Measurements from ENCODE around the gene TNFSF4.
"Not testable (repeated sequence)": the region's sequence is repeated elsewhere in the genome, so short reads cannot be mapped to it uniquely, and the experiment has no call there.

The TNFSF4 gene

GRCh38 chr1:173171152-173171551 lies 36.0 kb downstream of the TNFSF4 start:
- DNase-seq (ENCODE audit: low read depth in 1 of 2, low spot score in 1 of 2): no peak
- in situ Hi-C loops (cut with HindIII; ENCODE audit: low pct_unique_long_range_greater_than_20kb, low sequenced_read_pairs): no loop called here
- no peak for TF ChIP-seq JUND (IDR thresholded peaks at IDR 0.05; ENCODE audit: low read depth)

- DNase-seq (ENCODE audit: low read depth in 1 of 2, low spot score in 1 of 2): no peak
- no peak for TF ChIP-seq JUND (IDR thresholded peaks at IDR 0.05; ENCODE audit: low read depth)
- in situ Hi-C loops (cut with HindIII; ENCODE audit: low pct_unique_long_range_greater_than_20kb, low sequenced_read_pairs): no loop called here
Measured at GRCh38 chr1:173168941-173169340, 38.2 kb downstream of the TNFSF4 start.

GRCh38 chr1:173164686-173165085 lies 42.4 kb downstream of the TNFSF4 start:
- DNase-seq (ENCODE audit: low read depth in 1 of 2, low spot score in 1 of 2): no peak
- TF ChIP-seq JUND (IDR thresholded peaks at IDR 0.05; ENCODE audit: low read depth): no peak
- in situ Hi-C loops (cut with HindIII; ENCODE audit: low pct_unique_long_range_greater_than_20kb, low sequenced_read_pairs): no loop called here

GRCh38 chr1:173164178-173164577 lies 43.0 kb downstream of the TNFSF4 start:
- DNase-seq (ENCODE audit: low read depth in 1 of 2, low spot score in 1 of 2): no peak
- TF ChIP-seq JUND (IDR thresholded peaks at IDR 0.05; ENCODE audit: low read depth): no peak
- in situ Hi-C loops (cut with HindIII; ENCODE audit: low pct_unique_long_range_greater_than_20kb, low sequenced_read_pairs): no loop called here

GRCh38 chr1:173163222-173163621 lies 43.9 kb downstream of the TNFSF4 start:
- in situ Hi-C loops (cut with HindIII; ENCODE audit: low pct_unique_long_range_greater_than_20kb, low sequenced_read_pairs): no loop called here
- DNase-seq (ENCODE audit: low read depth in 1 of 2, low spot score in 1 of 2): no peak
- no peak for TF ChIP-seq JUND (IDR thresholded peaks at IDR 0.05; ENCODE audit: low read depth)

GRCh38 chr1:173162601-173163000 lies 44.5 kb downstream of the TNFSF4 start:
- no peak for DNase-seq (ENCODE audit: low read depth in 1 of 2, low spot score in 1 of 2)
- in situ Hi-C loops (cut with HindIII; ENCODE audit: low pct_unique_long_range_greater_than_20kb, low sequenced_read_pairs): no loop called here
- no peak for TF ChIP-seq JUND (IDR thresholded peaks at IDR 0.05; ENCODE audit: low read depth)

GRCh38 chr1:173161510-173162221 lies 45.5 kb downstream of the TNFSF4 start:
- in situ Hi-C loops (cut with HindIII; ENCODE audit: low pct_unique_long_range_greater_than_20kb, low sequenced_read_pairs): no loop called here
- DNase-seq (ENCODE audit: low read depth in 1 of 2, low spot score in 1 of 2): no peak
- TF ChIP-seq JUND (IDR thresholded peaks at IDR 0.05; ENCODE audit: low read depth): no peak

- in situ Hi-C loops (cut with HindIII; ENCODE audit: low pct_unique_long_range_greater_than_20kb, low sequenced_read_pairs); DNase-seq (ENCODE audit: low read depth in 1 of 2, low spot score in 1 of 2): not testable (repeated sequence)
Measured at GRCh38 chr1:173153964-173154363, 53.2 kb downstream of the TNFSF4 start.

- in situ Hi-C loops (cut with HindIII; ENCODE audit: low pct_unique_long_range_greater_than_20kb, low sequenced_read_pairs): no loop called here
- TF ChIP-seq JUND (IDR thresholded peaks at IDR 0.05; ENCODE audit: low read depth): no peak
Measured at GRCh38 chr1:173153503-173153902, 53.6 kb downstream of the TNFSF4 start.

GRCh38 chr1:173152598-173152997 lies 54.5 kb downstream of the TNFSF4 start:
- in situ Hi-C loops (cut with HindIII; ENCODE audit: low pct_unique_long_range_greater_than_20kb, low sequenced_read_pairs): no loop called here
- no peak for DNase-seq (ENCODE audit: low read depth in 1 of 2, low spot score in 1 of 2)
- no peak for TF ChIP-seq JUND (IDR thresholded peaks at IDR 0.05; ENCODE audit: low read depth)

More at GRCh38 chr1:173153503-173153902, 53.6 kb downstream of the TNFSF4 start:
- DNase-seq (ENCODE audit: low read depth in 1 of 2, low spot score in 1 of 2): no peak

GRCh38 chr1:173150795-173151194 lies 56.3 kb downstream of the TNFSF4 start:
- TF ChIP-seq JUND (IDR thresholded peaks at IDR 0.05; ENCODE audit: low read depth): no peak
- in situ Hi-C loops (cut with HindIII; ENCODE audit: low pct_unique_long_range_greater_than_20kb, low sequenced_read_pairs): no loop called here
- no peak for DNase-seq (ENCODE audit: low read depth in 1 of 2, low spot score in 1 of 2)

- DNase-seq (ENCODE audit: low read depth in 1 of 2, low spot score in 1 of 2): no peak
- no peak for TF ChIP-seq JUND (IDR thresholded peaks at IDR 0.05; ENCODE audit: low read depth)
- in situ Hi-C loops (cut with HindIII; ENCODE audit: low pct_unique_long_range_greater_than_20kb, low sequenced_read_pairs): no loop called here
Measured at GRCh38 chr1:173149887-173150286, 57.2 kb downstream of the TNFSF4 start.

GRCh38 chr1:173148971-173149370 lies 58.2 kb downstream of the TNFSF4 start:
- in situ Hi-C loops (cut with HindIII; ENCODE audit: low pct_unique_long_range_greater_than_20kb, low sequenced_read_pairs): no loop called here
- no peak for TF ChIP-seq JUND (IDR thresholded peaks at IDR 0.05; ENCODE audit: low read depth)
- no peak for DNase-seq (ENCODE audit: low read depth in 1 of 2, low spot score in 1 of 2)

- in situ Hi-C loops (cut with HindIII; ENCODE audit: low pct_unique_long_range_greater_than_20kb, low sequenced_read_pairs): no loop called here
- no peak for DNase-seq (ENCODE audit: low read depth in 1 of 2, low spot score in 1 of 2)
- TF ChIP-seq JUND (IDR thresholded peaks at IDR 0.05; ENCODE audit: low read depth): no peak
Measured at GRCh38 chr1:173148545-173148944, 58.6 kb downstream of the TNFSF4 start.

All from T47D (cell line).